Ovary (tissue), 3 donors: ENCODE results near the gene MAML2.

Experiments used
- EP300 ChIP-seq: sonication (generic); formaldehyde crosslinking; IDR thresholded peaks from one replicate; pipeline ENCODE4 v1.6.1; 2017; ENCODE audit warnings: antibody characterized with exemption
- POLR2A ChIP-seq: fragments of 450-650 bp; IDR thresholded peaks from one replicate; pipeline ENCODE4 v1.6.1; 2017; ENCODE audit warnings: antibody characterized with exemption, mild to moderate bottlenecking, moderate library complexity
- TF ChIP-seq, protein P1 (sequence below), 3 donors: fragments of 450-650 bp in 2 of 3; fragments of 200-600 bp in 1 of 3; IDR thresholded peaks; one replicate each; pipeline versions ENCODE4 v1.5.1 to v1.8.0; 2016 to 2022; ENCODE audit warnings: antibody characterized with exemption in 3 of 3, mild to moderate bottlenecking in 1 of 3
- donor health status: DM: no; HTN: no; CAD: no.

DNA sequence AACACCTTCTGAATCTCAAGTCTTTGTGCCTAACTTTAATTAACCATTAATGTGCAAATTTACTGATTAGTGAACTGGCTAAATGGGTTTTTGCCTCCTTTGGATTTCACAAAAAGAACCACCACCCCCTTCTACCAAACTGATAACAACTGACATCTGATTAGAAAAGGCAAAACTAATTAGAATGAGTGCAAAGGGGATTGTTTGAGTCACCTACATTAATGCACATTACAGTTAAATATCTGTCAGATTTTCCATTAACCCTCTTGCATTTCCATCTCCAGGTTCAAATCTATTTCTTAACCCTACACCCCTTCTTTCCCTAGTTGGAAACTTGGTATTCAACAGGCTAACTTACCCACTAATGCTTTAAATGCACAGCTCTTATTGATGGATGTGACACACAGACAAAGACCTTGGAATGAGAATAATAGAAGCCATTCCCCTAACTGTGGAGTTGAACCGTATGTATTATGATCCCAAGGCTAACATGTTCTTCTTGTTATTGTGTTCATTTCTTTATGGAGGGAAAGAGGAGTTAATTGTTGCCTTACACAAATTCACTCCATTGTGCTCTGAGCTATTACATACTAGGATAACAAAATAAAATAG, 257.6 kb downstream of the MAML2 start:
- TF ChIP-seq, protein P1, sequence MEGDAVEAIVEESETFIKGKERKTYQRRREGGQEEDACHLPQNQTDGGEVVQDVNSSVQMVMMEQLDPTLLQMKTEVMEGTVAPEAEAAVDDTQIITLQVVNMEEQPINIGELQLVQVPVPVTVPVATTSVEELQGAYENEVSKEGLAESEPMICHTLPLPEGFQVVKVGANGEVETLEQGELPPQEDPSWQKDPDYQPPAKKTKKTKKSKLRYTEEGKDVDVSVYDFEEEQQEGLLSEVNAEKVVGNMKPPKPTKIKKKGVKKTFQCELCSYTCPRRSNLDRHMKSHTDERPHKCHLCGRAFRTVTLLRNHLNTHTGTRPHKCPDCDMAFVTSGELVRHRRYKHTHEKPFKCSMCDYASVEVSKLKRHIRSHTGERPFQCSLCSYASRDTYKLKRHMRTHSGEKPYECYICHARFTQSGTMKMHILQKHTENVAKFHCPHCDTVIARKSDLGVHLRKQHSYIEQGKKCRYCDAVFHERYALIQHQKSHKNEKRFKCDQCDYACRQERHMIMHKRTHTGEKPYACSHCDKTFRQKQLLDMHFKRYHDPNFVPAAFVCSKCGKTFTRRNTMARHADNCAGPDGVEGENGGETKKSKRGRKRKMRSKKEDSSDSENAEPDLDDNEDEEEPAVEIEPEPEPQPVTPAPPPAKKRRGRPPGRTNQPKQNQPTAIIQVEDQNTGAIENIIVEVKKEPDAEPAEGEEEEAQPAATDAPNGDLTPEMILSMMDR (IDR thresholded peaks at IDR 0.05) = no peak
- TF ChIP-seq POLR2A (no peak), EP300 (no peak)
